GM19035 (cell line): Measurements from ENCODE around the gene CSNK1E.

ENCODE experiments used
- ATAC-seq: cut with Tn5 transposase; IDR thresholded peaks from one replicate; pipeline ENCODE4 v1.9.1; 2021; ENCODE audit not compliant: unreplicated experiment

The CSNK1E gene

DNA sequence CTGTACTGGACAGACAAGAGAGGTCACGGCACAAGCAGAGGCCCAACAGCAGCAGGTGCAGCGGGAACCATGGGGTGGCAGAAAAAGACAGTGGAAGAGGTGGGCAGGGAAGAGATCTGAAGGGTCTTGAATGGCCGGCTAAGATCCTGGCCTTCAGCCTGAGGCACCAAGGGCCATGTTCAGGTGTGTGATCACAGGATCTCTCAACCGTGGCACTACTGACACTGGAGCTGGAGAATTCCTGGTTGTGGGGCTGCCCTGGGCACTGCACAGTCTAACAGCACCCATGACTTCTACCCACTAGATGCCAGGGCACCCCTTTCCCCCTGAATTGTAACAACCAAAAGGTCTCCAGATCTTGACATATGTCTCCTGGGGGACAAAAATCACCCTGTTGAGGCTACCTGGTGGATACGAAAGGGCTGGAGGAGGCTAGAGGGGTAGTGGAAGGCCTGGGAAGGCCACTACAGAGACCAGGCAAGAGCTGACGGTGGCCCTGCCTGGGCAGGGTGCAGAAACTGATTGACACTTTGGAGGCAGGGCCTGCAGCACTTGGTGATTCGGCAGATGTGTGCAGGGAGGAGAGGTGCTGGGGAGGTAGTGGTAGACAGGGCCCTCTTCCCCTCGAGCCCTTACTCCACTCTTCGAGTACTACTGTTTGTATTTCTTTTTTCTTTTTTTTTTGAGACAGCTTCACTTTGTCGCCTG lies 8.3 kb downstream of the CSNK1E start:
- ATAC-seq, result no peak

DNA sequence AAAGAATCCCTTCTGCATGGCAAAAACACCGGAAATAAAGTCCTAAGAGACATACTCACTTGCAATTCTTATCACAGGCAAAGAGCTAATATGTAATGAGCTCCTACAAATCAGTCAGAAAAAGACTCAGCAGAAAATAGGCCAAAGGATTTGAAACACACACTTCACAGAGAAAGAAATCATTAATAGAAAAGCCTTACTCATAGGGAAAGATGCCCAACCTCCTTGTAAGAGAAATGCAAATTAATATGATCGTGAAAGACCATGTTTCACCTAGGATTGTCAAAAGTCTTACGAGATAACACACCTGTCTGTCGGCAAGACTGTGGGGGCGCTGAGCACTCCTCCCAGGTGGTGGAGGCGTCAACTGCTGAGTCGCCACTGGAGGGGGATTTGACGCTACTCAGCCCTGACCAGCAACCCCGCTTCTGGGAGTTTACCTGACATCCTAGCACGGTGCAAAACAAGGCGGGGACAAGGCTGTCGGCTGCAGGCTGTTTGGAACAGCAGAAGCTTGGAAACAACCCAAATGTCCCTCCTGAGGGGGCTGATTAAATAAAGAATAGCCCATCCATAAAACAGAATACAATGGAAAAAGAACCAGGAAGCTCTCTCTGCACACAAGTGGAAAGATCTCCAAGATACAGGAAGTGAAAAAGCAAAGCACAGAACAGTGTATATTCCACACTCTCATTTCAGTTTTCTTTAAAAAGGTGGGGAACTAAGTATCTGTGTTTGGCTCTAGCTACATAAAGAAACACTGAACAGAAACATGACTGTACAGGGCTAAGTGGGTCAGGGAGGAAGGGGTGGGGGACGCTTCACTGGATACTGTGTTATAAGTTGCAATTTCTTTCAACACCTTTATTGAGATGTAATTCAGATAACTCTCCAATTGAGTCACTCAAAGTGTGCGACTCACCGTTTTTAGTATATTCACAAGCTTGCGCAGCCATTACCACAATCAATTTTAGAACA lies 11.5 kb downstream of the CSNK1E start:
- ATAC-seq, result peak; percentile 67

DNA sequence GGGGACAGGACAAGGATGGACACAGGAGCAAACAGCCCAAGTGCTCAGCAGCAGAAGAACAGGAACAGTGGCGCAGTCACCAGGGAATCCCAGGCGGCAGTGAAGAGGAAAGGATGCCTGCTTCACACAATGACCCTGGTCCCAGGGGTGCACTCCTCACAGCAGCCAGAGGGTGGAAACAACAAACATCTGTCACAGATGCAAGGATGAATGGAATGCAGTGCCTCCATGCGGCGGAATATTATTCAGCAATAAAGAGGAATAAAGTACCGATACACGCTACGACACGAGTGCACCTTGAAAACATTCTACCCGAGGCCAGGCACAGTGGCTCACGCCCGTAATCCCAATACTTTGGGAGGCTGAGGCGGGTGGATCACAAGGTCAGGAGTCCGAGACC lies 12.7 kb downstream of the CSNK1E start:
- ATAC-seq, result no peak

DNA sequence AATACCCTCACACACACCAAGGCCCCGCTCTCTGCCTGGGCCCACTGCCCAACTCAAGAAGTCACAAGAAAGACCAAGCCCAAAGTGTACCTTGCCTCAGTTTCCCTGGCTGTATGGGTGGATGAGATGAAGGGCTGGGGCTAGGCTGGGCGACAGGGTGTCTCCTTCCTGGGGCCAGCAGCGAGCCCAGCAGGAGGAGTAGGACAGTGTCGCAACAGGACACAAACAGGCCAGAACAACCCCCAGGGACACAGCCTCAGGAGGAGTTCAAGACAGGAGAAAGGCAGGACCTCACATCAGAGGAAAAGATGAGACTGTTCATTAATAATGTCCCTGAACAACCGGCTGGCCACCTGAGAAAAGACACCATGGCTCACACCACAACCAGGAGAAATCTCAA lies 13.3 kb downstream of the CSNK1E start:
- no peak for ATAC-seq

DNA sequence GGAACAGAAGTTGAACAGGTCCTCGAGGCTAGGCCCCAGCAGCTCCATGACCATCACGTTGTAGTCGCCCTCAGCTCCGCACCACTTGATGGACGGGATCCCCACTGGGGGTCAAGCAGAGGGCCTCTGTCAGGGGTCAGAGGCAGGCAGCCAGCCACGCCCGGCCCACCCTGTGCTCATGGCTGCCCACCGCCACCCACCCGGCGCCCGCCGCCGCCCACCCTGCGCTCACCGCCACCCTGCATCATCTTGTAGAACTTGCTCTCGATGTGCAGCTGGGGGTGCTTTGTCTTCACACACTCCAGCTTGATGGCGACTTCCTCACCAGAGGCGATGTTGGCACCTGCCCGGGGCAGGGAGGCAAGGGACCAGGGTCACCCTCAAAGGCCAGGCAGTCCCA lies 14.3 kb downstream of the CSNK1E start:
- ATAC-seq, result no peak

DNA sequence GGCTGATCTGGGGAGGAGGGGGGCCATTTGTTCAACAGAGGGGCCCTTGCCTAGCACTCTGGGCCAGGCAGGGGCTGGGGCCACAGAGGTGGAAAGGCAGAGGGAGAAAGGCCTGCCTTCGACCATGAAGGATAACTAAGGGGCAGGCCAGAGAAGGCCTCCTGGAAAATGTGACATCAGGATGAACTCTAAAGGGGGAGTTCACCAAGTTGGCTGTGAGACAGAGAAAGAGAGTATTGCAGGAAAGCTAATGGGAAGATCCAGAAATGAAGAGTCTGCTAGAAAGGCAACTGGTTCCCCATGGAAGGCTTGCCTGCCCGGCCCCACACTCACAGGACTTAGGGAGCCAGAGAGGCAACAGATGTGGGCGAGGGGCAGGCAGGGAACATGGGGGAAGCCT lies 16.3 kb downstream of the CSNK1E start:
- ATAC-seq, result no peak

DNA sequence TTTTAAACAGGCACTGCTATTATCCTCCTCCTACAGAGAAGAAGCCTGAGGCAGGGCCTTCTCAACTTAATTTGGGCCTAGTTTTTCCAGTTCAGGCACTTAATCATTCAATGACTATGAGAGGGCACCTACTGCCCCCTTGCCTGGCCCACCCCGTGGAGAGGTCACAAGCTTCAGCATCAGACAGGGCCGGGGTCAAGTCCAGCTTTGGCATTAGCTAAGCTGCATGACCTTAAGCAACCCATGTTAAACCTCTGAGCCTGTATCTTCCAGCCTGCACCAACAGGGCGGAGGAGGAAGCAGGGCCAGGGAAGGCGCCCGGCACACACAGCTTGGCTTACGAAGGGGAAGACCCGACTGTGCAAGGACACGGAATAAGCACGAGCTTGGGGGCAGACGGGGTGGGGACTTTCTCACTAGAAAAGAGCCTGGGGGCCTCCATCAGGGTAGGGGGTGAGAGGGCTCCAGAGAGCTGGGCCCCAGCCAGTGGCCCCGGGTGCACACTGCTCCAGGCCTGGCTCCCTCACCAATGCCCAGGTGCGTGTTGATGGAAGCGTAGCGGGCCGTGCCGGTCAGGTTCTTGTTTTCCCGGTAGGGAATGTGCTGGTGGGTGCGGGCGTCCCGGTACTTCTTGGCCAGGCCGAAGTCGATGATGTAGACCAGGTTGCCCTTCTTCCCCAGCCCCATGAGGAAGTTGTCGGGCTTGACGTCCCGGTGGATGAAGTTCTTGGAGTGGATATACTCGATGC lies 16.9 kb downstream of the CSNK1E start:
- ATAC-seq, result no peak

DNA sequence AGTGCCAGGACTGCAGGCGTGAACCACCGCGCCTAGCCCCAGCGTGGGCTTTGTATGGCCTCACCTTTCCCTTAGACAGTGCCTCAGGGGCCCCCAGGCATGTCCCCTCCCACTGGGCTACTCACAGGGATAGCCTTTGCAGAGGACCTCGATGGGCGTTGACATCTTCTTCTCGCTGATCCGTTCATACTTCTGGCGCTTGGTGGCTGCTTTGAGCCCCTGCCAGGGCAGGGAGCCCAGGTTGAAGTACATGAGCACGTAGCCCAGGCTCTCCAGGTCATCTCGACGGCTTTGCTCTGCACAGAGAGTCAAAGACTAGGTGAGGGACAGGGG lies 17.5 kb downstream of the CSNK1E start:
- no peak for ATAC-seq

DNA sequence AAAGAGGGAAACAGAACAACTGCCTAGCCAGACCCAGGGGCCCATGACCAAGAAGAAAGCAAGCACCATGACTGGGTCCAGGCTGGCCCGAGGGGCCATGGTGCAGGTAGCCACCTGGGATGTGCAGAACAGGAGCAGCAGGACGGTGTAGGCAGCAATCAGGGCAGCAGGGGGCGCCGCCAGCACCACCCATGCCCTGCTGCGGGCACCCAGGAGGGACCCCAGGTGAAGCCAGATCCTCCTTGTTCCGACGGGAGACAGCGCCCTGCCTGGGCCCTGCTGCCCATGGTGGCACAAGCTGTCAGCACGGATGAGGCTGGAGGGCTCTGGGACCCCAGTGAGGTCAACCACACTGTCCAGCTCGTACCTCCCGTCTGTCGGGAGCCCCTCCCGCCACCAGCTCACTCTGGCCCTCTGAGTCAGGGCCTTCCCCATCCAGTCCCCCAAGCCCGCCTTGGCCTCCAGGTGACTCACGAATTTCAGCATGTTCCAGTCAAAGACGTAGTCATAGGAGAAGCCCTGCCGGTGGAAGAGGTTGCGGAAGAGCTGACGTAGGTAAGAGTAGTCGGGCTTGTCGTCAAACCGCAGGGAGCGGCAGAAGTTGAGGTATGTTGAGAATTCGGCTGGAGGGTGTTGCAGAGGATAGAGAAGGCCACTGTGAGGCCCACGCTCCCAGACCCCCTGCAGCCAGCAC lies 18.8 kb downstream of the CSNK1E start:
- ATAC-seq, result no peak

DNA sequence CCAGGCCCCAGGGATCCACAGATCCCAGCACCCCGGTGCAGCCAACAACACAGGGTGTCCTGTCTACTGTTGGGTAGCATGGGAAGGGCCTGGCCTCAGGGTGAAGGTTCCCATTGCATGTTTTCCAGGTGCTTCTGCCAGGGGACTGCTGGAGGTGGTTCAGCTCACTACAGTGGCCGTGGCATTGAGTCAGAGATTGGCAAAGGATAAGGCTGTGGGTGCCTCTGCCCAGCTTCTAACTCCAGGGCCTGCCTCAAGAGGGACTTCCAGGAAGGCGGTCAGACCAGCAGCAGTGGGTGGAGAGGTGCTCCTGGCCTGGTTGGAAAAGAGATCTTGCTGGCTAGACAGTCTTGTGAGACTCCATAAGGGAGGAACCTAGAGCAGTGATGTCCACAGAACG lies 20.9 kb downstream of the CSNK1E start:
- ATAC-seq, result no peak

DNA sequence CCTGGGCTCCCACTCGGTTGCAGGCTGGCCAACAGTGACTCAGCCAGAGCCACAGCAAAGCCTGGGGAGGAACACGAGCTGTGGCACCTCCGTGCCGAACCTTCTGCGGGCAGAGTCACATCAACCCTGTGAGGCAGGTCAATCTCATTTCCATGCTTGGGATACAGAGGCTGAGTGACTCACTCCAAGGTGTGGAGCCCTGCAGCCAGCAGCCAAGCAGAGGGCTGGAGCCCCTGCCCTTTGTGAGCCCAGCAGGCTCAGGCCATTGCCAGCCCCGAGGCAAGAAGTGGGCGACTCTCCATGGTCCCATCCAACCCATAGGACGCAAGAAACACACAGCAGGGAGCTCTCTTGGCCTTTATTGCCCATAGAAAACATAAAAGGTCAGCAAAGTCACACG lies 21.4 kb downstream of the CSNK1E start:
- ATAC-seq, result no peak

DNA sequence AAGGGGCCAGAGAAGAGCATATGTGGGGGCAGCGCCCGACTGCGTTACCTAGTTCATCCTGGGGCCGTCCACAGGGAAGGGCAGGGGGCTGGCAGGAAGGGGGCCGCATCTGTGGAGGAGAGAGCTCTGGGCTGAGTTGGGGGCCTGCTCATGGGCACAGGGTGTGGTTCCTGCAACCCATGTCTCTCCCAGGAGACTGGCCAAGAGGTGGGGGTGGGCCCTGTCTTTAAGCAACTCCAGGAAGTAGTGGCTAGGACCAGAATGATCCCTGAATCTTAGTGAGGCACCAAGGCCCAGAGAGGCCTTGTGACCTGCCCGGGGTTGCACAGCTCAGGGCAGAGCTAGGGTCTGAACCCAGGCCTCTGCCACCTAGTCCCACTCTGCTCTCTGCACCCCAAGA lies 21.9 kb downstream of the CSNK1E start:
- no peak for ATAC-seq

DNA sequence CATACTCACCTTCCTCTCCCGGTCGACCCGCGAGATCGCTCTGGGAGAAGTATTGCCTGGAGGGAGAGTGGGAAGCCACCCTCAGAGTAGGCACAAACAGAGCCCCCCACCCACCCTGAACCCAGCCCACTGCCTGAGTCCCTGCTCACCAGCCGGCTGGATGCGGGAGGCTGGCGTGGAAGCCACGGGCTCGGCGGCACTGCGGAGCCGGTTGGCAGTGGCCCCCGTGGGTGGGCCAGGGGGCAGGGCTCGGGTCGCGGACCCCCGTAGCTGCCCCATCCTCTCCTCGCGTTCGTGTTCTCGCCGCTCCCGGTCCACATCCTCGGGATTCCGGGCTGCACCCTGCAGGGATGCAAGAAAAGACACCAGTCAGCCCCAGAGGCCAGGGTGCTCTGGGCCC lies 23.0 kb downstream of the CSNK1E start:
- ATAC-seq, result no peak

DNA sequence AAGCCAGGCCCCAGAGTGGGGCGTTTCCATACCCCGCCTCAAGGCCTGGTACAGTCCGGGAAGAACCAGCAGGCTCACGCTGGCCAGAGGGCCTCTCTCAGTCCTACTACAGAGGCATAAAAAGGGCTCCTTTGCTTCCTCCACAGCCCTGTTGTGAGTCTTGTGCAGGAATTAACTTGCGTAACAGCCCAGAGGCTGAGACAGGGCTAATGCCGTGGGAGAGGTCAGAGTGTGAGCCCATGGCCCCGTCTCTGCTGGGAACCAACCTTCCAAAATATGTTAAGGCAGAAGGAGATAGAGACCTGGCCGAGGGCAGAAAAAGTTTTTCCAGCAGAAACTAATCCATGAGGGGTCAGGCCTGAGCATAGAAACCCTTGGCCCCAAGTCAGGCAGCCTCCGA lies 24.5 kb downstream of the CSNK1E start:
- no peak for ATAC-seq

DNA sequence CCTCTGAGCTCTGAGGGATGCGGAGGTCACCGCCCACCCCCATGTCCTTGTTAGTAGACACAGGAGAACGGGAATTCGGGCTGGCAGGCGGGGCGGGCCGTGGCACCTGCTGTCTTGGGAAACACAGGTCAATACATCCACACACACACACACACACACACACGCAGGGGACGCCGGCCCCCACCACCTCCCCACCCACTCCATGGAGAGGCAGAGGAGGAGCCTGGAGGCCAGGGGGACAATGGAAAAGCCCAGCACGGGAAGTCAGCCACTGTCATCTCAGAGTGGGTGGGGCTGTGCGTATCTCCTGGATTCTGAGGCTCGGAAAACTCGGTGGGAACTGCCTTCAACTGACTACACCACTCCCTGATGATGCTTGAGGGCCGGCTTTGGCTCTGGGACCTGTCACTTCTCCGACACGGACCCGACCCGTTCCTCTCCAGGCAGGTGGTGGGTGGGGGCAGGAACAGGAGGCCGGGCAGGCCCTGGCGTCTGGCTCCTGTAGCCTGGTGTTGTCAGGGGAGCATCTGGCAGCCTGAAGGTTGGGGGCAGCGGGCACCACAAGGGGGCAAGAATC lies 25.9 kb downstream of the CSNK1E start:
- ATAC-seq, result no peak

DNA sequence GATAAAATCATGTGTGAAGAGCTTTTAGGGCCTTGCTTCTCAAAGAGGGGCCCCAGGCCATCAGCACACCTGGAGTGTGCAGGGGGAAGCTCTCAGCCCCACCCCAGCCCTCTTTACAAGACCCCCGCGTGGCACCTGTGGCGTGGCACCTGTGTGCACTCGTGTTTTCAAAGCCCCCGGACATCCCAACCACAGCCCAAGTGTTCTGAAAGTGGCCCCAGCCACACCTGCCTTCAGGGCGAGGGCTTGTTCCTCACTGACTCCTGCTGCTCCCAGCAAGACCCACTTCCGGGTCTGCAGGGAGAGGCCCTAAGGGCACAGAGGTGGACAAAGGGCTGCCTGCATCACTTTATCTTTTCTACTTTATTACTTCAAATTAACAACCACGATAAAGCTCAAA lies 26.9 kb downstream of the CSNK1E start:
- no peak for ATAC-seq

DNA sequence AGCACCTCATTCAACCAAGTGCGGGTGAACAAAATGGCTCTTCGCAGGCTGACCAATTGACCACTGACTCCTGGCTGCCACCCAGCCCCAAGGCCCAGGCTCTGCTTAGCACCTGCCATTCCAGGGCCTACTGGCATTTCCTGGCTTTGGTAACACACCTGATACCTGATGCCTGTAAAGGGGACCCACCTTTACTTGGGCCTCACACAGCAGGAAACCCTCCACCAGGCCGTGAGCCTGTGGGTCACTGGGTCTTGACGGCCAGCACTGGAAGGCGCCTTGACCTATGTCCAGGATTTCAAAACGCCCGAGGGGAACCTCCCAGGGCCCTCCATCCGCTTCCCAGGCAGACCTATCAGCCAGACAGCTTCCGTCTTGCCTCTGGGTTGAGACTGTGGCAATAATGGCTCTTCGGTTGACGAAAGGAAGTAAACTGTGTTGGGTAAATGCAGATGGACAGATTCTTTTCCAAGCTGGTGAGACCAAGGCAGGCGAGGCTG lies 27.6 kb downstream of the CSNK1E start:
- ATAC-seq, result no peak

DNA sequence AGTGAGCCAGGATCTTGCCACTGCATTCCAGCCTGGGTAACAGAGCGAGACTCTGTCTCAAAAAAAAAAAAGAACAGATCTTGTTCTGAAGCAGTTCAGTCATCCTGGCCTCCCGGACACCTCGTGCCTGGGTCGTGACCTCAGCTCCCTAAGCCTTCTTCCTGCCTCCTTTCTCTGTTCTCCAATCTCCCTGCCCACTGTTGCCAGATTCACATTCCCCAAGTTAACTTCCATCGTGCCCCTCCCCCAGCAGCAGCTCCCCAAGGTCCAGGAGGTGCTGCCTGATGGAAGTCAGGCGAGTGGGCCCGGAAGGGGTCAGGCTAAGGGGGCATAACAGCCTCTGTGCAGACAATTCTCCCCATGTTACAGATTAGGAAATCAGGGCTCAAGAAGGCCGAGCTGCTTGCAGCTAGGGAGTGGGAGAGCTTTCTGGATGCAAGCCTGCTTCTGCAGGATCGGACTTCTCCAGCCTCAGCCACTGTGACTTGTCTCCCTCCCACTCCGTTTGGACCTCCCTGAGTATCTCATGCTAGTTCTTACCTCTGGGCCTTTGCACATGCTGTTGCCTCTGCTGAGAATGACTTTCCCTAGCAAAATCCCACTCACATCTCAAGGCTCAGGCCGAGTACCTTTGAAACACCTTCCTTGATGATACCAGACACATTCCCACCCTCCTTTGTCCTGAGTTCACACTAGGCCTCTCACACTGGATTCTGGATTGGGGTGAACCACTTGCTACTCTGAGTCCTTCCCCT lies 30.1 kb downstream of the CSNK1E start:
- no peak for ATAC-seq

DNA sequence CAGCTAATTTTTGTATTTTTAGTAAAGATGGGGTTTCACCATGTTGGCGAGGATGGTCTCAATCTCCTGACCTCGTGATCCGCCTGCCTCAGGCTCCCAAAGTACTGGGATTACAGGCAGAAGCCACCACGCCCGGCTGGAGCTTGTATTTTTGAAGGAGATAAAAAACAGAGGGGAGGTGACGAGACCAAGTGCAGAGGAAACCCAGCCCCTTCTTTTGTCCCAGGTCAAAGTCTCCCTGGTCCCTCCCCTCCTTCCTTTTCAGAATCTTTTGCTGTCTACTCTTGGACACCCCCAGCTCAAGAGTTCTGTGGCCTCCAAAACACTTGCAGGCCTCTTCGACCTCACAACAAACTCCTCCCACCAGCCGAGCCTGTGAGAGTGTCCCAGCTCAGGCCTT lies 32.2 kb downstream of the CSNK1E start:
- ATAC-seq, result no peak

DNA sequence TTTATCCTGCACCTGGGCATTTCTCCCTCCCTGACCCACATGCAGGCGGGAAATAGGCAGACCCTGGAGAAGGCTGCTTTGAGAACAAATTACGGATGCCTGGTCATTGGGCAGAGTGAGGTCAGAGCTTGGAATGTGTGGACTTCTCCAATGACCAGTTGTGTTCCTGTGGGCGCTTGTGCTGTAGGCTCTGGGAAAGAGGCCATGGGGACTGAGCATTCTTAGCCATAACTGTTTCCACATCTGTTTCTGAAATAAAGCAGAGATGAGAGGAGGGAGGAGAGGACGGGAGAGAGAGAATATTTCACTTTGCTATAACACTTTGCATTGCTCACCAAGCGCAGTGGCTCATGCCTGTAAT lies 33.2 kb downstream of the CSNK1E start:
- ATAC-seq, result no peak
